HepG2 (cell line): ENCODE results near the gene KANK4. TPM values are rescaled to one million over a fixed set of nuclear protein-coding genes. Genes with fewer than 3 reads are reported as not detected.

ENCODE experiments used
- ATAC-seq: fragments of 200-7000 bp; cut with Tn5 transposase; 3 replicates; pipeline ENCODE4 v1.9.1; 2020; ENCODE audit warnings: mild to moderate bottlenecking, moderate library complexity
- BruUV-seq: library from RNA; stranded (reverse); fragments of 400-500 nt; replicated peaks from 2 replicates; lab custom pipeline; 2021; lab: Mats Ljungman, UMichigan
- CTCF ChIA-PET: fragments of 300-600 bp; formaldehyde crosslinking; extraction: SDS; loops from one replicate; lab custom pipeline; 2021; ENCODE audit warnings: low total read pairs, inconsistent platforms, low intra/inter-chr PET ratio; lab: Yijun Ruan, JAX
- POLR2A ChIA-PET: fragments of 350-600 bp; sonication (Branson Sonifier 250); formaldehyde crosslinking; loops from one replicate; lab custom pipeline; 2020; ENCODE audit warnings: antibody characterized with exemption, inconsistent platforms; lab: Yijun Ruan, JAX
- DNase-seq: peaks from one replicate; pipeline ENCODE4 v3.0.0-alpha.2; 2015; ENCODE audit warnings: low spot score
- FAIRE-seq: peaks from 3 replicates; lab custom pipeline; 2011; peaks lifted over from hg19 to GRCh38; lab: Jason Lieb, UNC
- H2AFZ ChIP-seq: one replicate; pipeline ENCODE4 v1.6.1; 2011; ENCODE audit warnings: low read length, inconsistent platforms
- H3K27ac ChIP-seq: fragments of 300-600 bp; 3 replicates; pipeline ENCODE4 v1.8.0; 2011; ENCODE audit warnings: mixed run types, mild to moderate bottlenecking, mixed read lengths, low read length, inconsistent platforms; ENCODE audit not compliant: insufficient read depth; ENCODE audit errors: extremely low read length
- H3K27me3 ChIP-seq, 2 experiments: fragments of 200-600 bp in 1 of 2; 2 replicates in 1 of 2; 3 replicates in 1 of 2; pipeline versions ENCODE4 v1.6.0 to v1.8.0; 2011; ENCODE audit warnings: low read length in 2 of 2, mild to moderate bottlenecking in 2 of 2, moderate library complexity in 2 of 2, inconsistent platforms in 1 of 2; ENCODE audit not compliant: insufficient read depth in 2 of 2, control insufficient read depth in 1 of 2
- H3K36me3 ChIP-seq, 2 experiments: fragments of 200-600 bp in 1 of 2; replicated peaks in 1 of 2; 2 replicates in 1 of 2; 3 replicates in 1 of 2; pipeline versions ENCODE4 v1.5.1 to v1.8.0; 2011; ENCODE audit warnings: low read length in 2 of 2, inconsistent platforms in 1 of 2; ENCODE audit not compliant: insufficient read depth in 2 of 2, control insufficient read depth in 1 of 2
- H3K4me1 ChIP-seq: 2 replicates; pipeline ENCODE4 v1.5.1; 2012; ENCODE audit warnings: low read length, inconsistent platforms; ENCODE audit not compliant: insufficient read depth
- H3K4me2 ChIP-seq: 2 replicates; pipeline ENCODE4 v1.6.0; 2011; ENCODE audit warnings: low read depth, low read length, inconsistent platforms
- H3K4me3 ChIP-seq, 3 experiments: fragments of 200-600 bp in 1 of 3; sonication (generic), shearing (Covaris generic) in 1 of 3; replicated peaks in 1 of 3; 2 replicates each; pipeline ENCODE4 v1.5.1; 2011 to 2016; ENCODE audit warnings: low read length in 3 of 3, inconsistent platforms in 2 of 3, low read depth in 2 of 3, mild to moderate bottlenecking in 2 of 3, control low read depth in 1 of 3, mixed read lengths in 1 of 3; ENCODE audit not compliant: insufficient read depth in 1 of 3
- H3K79me2 ChIP-seq: one replicate; pipeline ENCODE4 v1.6.1; 2011; ENCODE audit warnings: low read length, inconsistent platforms; ENCODE audit not compliant: insufficient read depth
- H3K9ac ChIP-seq: 2 replicates; pipeline ENCODE4 v1.6.0; 2011; ENCODE audit warnings: mild to moderate bottlenecking, low read depth, low read length, inconsistent platforms; ENCODE audit not compliant: insufficient read depth
- H3K9me3 ChIP-seq: 2 replicates; pipeline ENCODE4 v1.5.1; 2012; ENCODE audit warnings: mild to moderate bottlenecking, low read length
- H4K20me1 ChIP-seq: 2 replicates; pipeline ENCODE4 v1.6.0; 2011; ENCODE audit warnings: inconsistent platforms, mild to moderate bottlenecking, low read length, moderate library complexity; ENCODE audit not compliant: insufficient read depth
- CREB1 ChIP-seq, 2 experiments: fragments of 450-650 bp in 1 of 2; IDR thresholded peaks; 2 replicates each; pipeline ENCODE4 v1.6.1; 2016 to 2017; ENCODE audit warnings: control low read depth in 1 of 2, mild to moderate bottlenecking in 1 of 2, missing compliant biosample characterization in 1 of 2, missing genetic modification characterization in 1 of 2
- HNRNPLL ChIP-seq: fragments of 200-400 bp; formaldehyde crosslinking; IDR thresholded peaks from 2 replicates; pipeline ENCODE4 v1.6.1; 2017; ENCODE audit warnings: mild to moderate bottlenecking, low read depth, low read length; ENCODE audit not compliant: poor library complexity, severe bottlenecking
- KDM4B ChIP-seq: sonication (generic); formaldehyde crosslinking; IDR thresholded peaks from 2 replicates; pipeline ENCODE4 v1.4.0; 2020; ENCODE audit warnings: missing genetic modification reagents
- MXI1 ChIP-seq: IDR thresholded peaks from 3 replicates; pipeline ENCODE4 v1.6.1; 2012; ENCODE audit warnings: low read depth, low read length, inconsistent platforms, borderline replicate concordance
- PCBP1 ChIP-seq: fragments of 200-400 bp; formaldehyde crosslinking; IDR thresholded peaks from 2 replicates; pipeline ENCODE4 v1.6.1; 2017; ENCODE audit warnings: mild to moderate bottlenecking, low read depth, low read length, borderline replicate concordance
- SRY ChIP-seq: sonication (generic); formaldehyde crosslinking; IDR thresholded peaks from 2 replicates; pipeline ENCODE4 v1.8.0; 2022; ENCODE audit warnings: mild to moderate bottlenecking, missing genetic modification reagents
- ZNF124 ChIP-seq: sonication (generic); formaldehyde crosslinking; IDR thresholded peaks from 2 replicates; pipeline ENCODE4 v1.4.0; 2020; ENCODE audit warnings: missing genetic modification reagents
- ZNF549 ChIP-seq: sonication (generic); formaldehyde crosslinking; IDR thresholded peaks from 2 replicates; pipeline ENCODE4 v1.5.0; 2020; ENCODE audit warnings: missing genetic modification reagents
- ZNF737 ChIP-seq: sonication (generic); formaldehyde crosslinking; IDR thresholded peaks from 2 replicates; pipeline ENCODE4 v1.5.0; 2020; ENCODE audit warnings: missing genetic modification reagents, mild to moderate bottlenecking, borderline replicate concordance
- WGBS: methylation state at CpG from one replicate; pipeline ENCODE4 v1.1.6; 2017; ENCODE audit warnings: low lambda C conversion rate; 5-methylcytosine and 5-hydroxymethylcytosine counted together
- in situ Hi-C: cut with HindIII; loops from 2 replicates; pipeline ENCODE4 v1.10.0; 2017; ENCODE audit warnings: low pct_unique_long_range_greater_than_20kb; ENCODE audit not compliant: extremely low pct_ligation_motif_present
- intact Hi-C: fragments of 100-400 bp; cut with micrococcal nuclease; formaldehyde crosslinking; loops from one replicate; pipeline ENCODE4 v1.10.0; 2022; ENCODE audit not compliant: unreplicated experiment
- polyA plus RNA-seq, 8 experiments: library from polyadenylated mRNA; depleted of rRNA in 3 of 8; stranded (reverse) in 7 of 8; unstranded in 1 of 8; fragments of >200 nt; fragmentation: Illumina TruSeq in 4 of 8; extraction: Trizol in 4 of 8; gene quantifications; 2 replicates each; pipeline versions ENCODE4 v1.2.1 to v1.2.3, GENCODE V29; 2011 to 2016; ENCODE audit warnings: low read depth in 4 of 8, missing spikeins in 1 of 8, mixed read lengths in 1 of 8; ENCODE audit not compliant: insufficient read depth in 1 of 8
- total RNA-seq, 5 experiments: library from RNA; depleted of rRNA; stranded (reverse); fragments of >200 nt; fragmentation: Illumina TruSeq; extraction: Trizol; gene quantifications; 2 replicates each; pipeline ENCODE4 v1.2.3, GENCODE V29; 2016; ENCODE audit warnings: low read depth in 1 of 5
- TF ChIP-seq, protein P1 (sequence below): sonication (generic); formaldehyde crosslinking; IDR thresholded peaks from 2 replicates; pipeline ENCODE4 v1.4.0; 2020; ENCODE audit warnings: mild to moderate bottlenecking, missing genetic modification reagents
- TF ChIP-seq, protein P2 (sequence below): sonication (generic); formaldehyde crosslinking; IDR thresholded peaks from 2 replicates; pipeline ENCODE4 v1.8.0; 2022; ENCODE audit warnings: mild to moderate bottlenecking, missing genetic modification reagents, moderate library complexity

KANK4 gene
- total and polyA plus RNA-seq, 2 of the 13 experiments (the other 11 are each of a cell fraction or from before 2014, with no cell fraction given), result 16.1 to 25.7 TPM

DNA sequence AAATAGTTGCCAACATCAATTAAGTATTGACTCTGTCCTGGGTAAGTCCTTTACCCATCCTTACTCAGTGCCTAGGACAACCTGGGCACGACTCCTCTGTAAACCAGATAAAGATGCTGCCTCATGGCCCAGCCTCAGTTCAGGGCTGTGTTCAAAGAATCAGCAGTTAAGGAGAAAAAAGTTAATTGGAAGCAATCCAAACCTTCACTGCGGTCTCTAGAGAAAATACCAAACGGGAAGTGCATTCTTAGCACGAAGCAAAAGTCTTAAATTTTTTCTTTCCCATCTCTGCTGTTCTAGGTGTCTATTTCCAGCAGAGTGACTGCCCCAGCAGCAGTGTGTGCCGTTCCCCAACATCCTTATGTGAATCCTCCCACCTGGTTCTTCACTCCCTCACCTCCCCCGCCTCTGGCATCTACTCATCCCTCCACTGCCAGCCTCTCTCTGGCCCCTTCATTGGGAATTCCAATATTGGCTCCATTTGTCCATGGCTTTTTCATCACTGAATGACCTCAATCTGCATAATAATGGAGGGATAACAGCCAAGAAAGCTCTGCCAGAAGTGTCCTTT is 23.2 kb downstream of the KANK4 start:
- ChIA-PET CTCF (no interaction called here), POLR2A (no interaction called here)
- Histone ChIP-seq H4K20me1 (no peaks in the 10 kb centered on the region), H3K27me3 (no peaks in the 10 kb centered on the region), H3K4me3 (no peak overlapping the region), H3K9me3 (no peaks in the 10 kb centered on the region), H3K27ac (no peak overlapping the region), H2AFZ (no peak overlapping the region), H3K4me1 (peaks cover 28% of the 10 kb centered on the region), H3K36me3 (peaks cover 0 to 3% of the 10 kb centered on the region in 2 experiments; a peak in 3 of 5 replicates), H3K9ac (no peak overlapping the region), H3K4me2 (no peak overlapping the region), H3K79me2 (peaks cover 4% of the 10 kb centered on the region)
- DNase-seq, result no peak
- no peak for FAIRE-seq
- BruUV-seq, result no TSS peak
- in situ Hi-C loops (no loop called here), intact Hi-C loops (no loop called here)
- TF ChIP-seq ZNF124 (CRISPR knock-in tag), result no peak
- no peak for TF ChIP-seq SRY (CRISPR knock-in tag)
- TF ChIP-seq, protein P1, sequence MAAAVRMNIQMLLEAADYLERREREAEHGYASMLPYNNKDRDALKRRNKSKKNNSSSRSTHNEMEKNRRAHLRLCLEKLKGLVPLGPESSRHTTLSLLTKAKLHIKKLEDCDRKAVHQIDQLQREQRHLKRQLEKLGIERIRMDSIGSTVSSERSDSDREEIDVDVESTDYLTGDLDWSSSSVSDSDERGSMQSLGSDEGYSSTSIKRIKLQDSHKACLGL (CRISPR knock-in tag), result no peak
- no peak for TF ChIP-seq ZNF737
- TF ChIP-seq HNRNPLL, result no peak
- TF ChIP-seq PCBP1, result no peak
- no peak for TF ChIP-seq KDM4B
- no peak for TF ChIP-seq MXI1
- TF ChIP-seq, protein P2, sequence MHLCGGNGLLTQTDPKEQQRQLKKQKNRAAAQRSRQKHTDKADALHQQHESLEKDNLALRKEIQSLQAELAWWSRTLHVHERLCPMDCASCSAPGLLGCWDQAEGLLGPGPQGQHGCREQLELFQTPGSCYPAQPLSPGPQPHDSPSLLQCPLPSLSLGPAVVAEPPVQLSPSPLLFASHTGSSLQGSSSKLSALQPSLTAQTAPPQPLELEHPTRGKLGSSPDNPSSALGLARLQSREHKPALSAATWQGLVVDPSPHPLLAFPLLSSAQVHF (CRISPR knock-in tag), result no peak
- TF ChIP-seq ZNF549, result no peak
- no peak for TF ChIP-seq CREB1 (IDR thresholded peaks at IDR 0.05)
- TF ChIP-seq CREB1 (CRISPR knock-in tag; IDR thresholded peaks at IDR 0.05), result no peak
- ATAC-seq, result no peak
- 97% methylated on average over 6 of the region's 6 CpGs for WGBS
